GM19025 (cell line): ENCODE measurements around the gene DENND10.
"Not testable (repeated sequence)": the region's sequence is repeated elsewhere in the genome, so short reads cannot be mapped to it uniquely, and the experiment has no call there.

ENCODE experiments used
- ATAC-seq: cut with Tn5 transposase; IDR thresholded peaks from one replicate; pipeline ENCODE4 v1.9.1; 2021; ENCODE audit warnings: mild to moderate bottlenecking, low read depth, moderate library complexity; ENCODE audit not compliant: unreplicated experiment

The DENND10 gene

GRCh38 chr10:119096641-119097415 is 7.1 kb upstream of the DENND10 start:
- ATAC-seq: not testable (repeated sequence)

GRCh38 chr10:119098576-119098975 is 5.3 kb upstream of the DENND10 start:
- ATAC-seq: no peak

DNA sequence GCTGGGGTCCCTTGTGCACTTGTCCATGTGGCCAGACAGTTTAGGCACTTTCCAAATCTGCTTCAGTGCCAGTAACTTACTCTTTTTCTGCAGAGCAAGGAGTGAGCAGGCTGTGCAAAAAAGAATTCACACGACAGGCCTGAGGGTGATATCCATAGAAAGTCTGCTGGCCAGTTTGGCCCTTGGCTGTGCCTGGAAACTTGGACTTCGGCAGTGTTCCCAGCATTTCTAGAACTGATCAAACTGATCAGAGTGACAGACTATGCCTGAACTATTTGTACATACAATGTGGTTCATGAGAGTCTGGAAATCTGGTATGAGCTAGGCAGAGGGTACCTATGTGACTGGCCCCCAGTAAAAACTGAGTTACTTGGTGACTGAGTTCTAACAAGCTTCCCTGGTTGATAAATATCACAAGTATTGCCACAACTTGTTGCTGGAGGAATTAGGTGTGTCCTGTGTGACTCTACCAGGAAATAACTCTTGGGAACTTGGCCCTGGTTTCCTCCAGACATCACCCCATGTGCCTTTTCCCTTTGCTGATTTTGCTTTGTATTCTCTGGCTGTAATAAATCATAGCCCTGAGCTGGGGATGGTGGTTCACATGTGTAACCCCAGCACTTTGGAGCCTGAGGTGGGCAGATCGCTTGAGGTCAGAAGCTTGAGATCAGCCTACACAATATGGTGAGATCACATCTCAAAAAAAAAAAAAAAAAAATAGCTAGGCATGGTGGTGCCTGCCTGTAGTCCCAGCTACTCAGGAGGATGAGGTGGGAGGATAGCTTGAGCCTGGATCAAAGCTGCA is 3.3 kb upstream of the DENND10 start:
- no peak for ATAC-seq

DNA sequence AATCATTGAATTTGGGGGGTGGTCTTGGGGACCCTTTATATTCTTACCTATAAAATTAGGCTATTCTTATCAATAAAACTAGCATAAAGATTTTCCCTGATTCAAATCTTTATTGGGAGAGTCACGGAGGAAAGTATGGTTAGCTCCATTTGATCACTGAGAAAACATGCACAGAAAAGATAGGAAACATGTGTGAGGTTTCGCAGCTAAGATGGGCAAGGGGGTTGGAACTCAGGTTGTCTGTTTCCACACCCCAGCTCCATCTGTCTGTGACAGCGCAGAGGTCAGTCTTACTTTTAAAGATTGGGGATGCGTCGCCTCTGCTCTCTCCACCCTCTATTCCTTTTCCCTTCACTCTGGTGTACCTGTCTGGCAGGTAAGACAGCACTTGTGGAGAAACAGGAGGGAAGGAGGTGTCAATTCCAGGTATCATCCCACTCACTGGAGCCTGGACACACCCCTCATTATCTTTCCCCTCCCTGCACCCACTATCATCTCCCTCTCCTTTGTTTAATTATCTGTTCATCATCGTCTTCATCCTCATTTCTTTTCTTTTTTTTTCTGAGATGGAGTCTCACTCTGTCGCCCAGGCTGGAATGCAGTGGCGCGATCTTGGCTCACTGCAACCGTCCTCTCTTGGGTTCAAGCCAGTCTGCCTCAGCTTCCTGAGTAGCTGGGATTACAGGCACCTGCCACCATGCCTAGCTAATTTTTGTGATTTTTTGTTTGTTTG is 2.4 kb upstream of the DENND10 start:
- ATAC-seq: no peak

- no peak for ATAC-seq
Observed at GRCh38 chr10:119103241-119103902, 541 bp upstream of the DENND10 start.

- no peak for ATAC-seq
Observed at GRCh38 chr10:119104654-119105015, 722 bp downstream of the DENND10 start.

DNA sequence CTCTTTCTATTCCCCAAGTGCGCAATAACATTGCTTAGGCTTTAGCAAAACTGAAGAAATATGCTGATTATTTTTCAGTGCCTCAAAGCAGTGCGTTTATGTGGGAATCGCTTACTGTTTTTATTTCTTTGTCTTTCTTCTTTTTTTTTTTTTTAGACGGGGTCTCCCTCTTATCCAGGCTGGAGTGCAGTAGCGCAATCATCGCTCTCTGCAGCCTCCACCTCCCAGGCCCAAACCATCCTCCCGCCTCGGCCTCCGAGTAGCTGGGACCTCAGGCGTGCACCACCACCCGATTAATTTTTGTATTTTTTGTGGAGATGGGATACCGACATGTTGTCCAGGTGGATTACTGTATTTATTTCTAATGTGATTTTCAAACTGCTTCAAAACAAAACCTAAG is 1.2 kb downstream of the DENND10 start:
- ATAC-seq: no peak

GRCh38 chr10:119105899-119106298 is 2.0 kb downstream of the DENND10 start:
- ATAC-seq: not testable (repeated sequence)

DNA sequence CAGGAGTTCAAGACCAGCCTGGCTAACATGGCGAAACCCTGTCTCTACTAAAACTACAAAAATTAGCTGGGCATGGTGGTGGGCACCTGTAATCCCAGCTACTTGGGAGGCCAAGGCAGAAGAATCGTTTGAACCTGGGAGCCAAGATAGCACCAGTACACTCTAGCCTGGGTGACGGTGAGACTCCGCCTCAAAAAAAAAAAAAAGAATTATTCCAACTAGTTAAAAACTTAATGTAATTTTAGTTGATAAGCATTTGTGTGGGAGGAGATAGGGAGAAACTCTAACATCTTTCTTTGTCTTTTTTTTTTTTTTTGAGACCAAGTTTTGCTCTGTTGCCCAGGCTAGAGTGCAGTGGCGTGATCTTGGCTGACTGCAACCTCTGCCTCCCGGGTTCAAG is 3.2 kb downstream of the DENND10 start:
- not testable (repeated sequence) for ATAC-seq

GRCh38 chr10:119107771-119108170 is 3.9 kb downstream of the DENND10 start:
- not testable (repeated sequence) for ATAC-seq

- ATAC-seq: no peak
Observed at GRCh38 chr10:119112056-119112455, 8.1 kb downstream of the DENND10 start.

DNA sequence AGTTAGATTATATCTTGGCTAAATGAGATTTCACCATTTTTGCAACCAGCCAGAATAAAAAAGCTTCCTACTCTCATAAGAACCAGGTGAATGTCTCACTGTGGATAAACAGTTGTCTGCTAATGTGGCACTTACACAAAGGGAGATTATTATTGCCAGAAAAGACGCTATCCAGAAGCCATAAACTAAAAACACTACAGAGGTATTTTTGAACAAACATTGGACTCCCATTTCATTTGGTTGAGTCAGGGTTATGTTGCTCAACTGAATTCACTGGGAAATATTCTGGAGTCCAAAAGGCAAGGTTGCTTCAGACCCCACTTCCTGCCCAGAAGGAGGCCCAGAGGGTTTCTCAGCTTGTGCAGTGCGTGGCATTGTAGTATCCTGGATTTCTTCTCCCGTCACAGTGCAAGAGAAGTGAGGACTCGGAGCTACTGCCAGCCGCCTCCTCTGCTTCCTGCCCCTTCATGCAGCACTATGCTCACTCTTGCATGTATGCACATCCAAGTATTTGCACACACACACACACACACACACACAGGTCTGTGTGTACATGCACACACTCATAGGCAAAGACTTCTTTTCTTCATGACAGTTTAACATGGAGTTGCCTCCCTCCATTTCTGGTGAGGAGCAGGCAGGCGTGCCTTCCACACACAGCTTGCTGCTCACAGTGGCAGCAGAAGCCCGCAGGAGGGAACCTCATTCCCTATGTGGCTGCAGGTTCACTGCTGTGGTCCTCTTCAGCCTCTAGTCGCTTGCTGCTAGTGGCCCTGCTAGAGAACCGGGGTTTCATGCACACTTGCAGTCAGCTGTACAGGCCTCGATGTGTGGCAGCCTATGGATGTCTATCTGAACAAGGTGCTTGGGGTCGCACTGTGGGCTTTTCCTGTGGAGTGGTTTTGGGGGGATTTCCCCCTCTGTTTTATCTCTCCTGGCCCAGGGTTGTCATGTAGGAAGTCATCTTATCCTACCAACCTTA is 10.1 kb downstream of the DENND10 start:
- no peak for ATAC-seq

DNA sequence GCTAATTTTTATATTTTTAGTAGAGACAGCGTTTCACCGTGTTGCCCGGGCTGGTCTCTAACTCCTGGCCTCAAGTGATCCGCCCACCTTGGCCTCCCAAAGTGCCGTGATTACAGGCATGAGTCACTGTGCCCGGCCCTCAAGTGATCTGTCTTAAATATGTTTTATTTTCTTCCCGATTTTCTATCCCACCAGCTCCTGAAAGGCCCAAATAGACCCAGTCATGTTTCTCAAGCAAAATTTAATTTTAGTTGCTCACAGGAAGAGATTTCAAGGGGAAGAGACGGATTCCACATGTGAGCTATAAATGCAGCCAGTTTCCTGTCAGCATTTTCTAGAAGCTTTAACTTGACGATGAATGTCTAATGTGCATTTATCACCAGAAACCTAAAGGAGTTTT is 12.0 kb downstream of the DENND10 start:
- no peak for ATAC-seq

GRCh38 chr10:119116326-119116951 is 12.5 kb downstream of the DENND10 start:
- ATAC-seq: no peak

DNA sequence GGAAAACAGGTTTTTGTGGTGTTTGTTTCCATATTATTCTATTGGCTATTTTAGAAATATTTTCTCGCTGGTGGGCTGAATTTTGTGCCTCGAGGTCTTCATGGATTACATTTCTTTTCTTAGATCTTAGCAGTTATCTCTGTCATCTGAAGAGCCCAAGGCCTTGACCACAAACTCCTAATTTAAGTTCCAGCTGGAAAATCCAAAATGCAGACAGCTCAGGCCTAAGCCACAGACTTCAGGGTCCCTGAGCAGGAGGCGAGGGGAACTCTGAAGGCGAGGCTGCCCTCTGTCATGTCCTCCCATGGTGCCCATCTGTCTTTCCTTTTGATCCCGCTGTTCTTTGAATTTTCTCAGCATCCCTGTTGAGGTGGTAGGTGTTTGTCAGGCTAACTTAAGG is 14.3 kb downstream of the DENND10 start:
- ATAC-seq: no peak

DNA sequence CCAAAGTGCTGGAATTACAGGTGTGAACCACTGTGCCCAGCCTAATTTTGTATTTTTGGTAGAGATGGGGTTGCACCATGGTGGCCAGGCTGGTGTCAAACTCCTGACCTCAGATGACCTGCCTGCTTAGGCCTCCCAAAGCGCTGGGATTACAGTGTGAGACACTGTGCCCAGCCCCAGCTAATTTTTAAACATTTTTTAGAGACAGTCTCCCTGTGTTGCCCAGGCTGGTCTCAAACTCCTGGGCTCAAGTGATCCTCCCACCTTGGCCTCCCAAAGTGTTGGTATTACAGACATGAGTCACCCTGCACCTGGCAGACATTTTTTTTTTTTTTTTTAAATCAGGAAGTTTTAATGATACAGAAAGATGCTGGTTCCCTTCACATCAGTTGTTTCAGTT is 15.5 kb downstream of the DENND10 start:
- ATAC-seq: no peak

DNA sequence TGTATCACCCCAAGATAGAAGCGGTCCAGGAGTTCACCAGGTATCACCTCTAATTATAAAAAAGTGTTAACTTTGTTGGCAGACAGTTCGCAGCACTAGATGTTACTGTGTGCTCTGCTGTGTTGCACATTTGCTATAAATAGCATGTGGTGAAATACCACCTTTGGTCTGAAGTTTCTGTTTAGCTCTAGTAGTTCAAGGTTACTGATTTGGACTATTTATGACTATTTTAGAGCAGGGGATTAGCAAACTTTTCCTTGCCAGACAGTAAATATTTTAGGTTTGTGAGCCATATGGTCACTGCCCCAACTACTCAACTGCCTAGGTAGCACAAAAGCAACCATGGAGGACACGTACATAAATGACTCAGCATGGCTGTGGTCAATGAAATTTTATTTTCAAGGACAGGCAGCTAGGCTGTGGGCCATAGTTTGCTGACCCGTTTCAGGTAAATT is 16.5 kb downstream of the DENND10 start:
- peak; percentile 86 for ATAC-seq

DNA sequence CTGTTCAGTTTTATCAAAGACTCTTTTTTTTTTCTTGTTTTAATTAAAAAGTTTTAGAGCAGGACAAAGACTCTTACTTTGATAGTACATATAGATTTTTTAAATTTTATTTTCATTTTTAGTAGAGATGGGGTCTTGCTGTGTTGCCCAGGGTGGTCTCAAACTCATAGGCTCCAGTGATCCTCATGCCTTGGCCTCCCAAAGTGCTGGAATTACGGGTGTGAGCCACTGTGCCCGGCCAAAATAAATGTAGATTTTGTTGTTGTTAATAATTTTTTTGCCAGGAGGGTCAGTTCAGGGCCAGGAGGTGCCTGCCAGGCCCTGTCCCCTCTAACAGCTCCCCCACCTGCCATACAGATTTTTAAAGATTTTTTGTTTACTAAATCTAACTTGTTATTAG is 17.0 kb downstream of the DENND10 start:
- no peak for ATAC-seq

DNA sequence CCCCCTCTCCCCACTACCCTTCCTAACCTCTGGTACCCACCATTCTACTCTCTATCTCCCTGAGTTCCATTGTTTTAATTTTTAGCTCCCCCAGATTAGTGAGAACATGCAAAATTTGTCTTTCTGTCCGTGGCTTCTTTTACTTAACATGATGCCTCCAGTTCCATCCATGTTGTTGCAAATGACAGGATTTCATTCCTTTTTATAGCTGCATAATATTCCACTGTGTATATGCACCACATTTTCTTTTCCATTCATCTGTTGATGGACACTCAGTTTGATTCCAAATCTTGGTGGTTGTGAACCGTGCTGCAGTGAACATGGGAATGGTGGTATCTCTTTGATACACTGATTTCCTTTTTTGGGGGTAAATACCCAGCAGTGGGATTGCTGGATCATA is 22.0 kb downstream of the DENND10 start:
- ATAC-seq: no peak
